ENCODE results near the gene SIRPG. TPM values are rescaled to one million over a fixed set of nuclear protein-coding genes. Genes with fewer than 3 reads are reported as not detected.

Gene SIRPG
- total and polyA plus RNA-seq, 2 of the 8 experiments (the other 6 are each of a cell fraction or from before 2014, with no cell fraction given), result 0.08 TPM; not detected in 1

- Histone ChIP-seq H3K27ac (ENCODE audit: low read depth, low read length) (no peak overlapping the region), H3K4me2 (ENCODE audit: insufficient read depth in 1 of 2, low read depth in 2 of 2, low read length in 2 of 2) (no peak overlapping the region), H2BK120ac (replicated peaks; ENCODE audit: low read depth, low read length) (no peak overlapping the region), H2AK5ac (ENCODE audit: low read depth, low read length) (no peak overlapping the region), H3K79me2 (ENCODE audit: control insufficient read depth in 1 of 2, insufficient read depth in 2 of 2, low read length in 2 of 2) (no peaks in the 10 kb centered on the region), H4K91ac (replicated peaks; ENCODE audit: insufficient read length, low read length) (no peak overlapping the region), H3K79me1 (ENCODE audit: low read depth, low read length) (no peaks in the 10 kb centered on the region), H3K4me1 (replicated peaks in 1 of 4; ENCODE audit: control insufficient read depth in 3 of 4, insufficient read depth in 4 of 4, low read length in 3 of 4) (peaks cover 0 to 9% (median 2%) of the 10 kb centered on the region in 4 experiments; a peak in 3 of 7 replicates), H4K20me1 (replicated peaks in 1 of 2; ENCODE audit: control insufficient read depth in 1 of 2, insufficient read depth in 2 of 2, low read length in 2 of 2) (no peaks in the 10 kb centered on the region), H4K5ac (ENCODE audit: insufficient read length, low read depth, low read length) (no peak overlapping the region), H3K4me3 (ENCODE audit: extremely low read depth in 1 of 4, insufficient read depth in 2 of 4, low read depth in 3 of 4, low read length in 4 of 4) (no peak overlapping the region), H2AFZ (ENCODE audit: low read length) (no peak overlapping the region), H3K18ac (ENCODE audit: extremely low read depth, low read length) (no peak overlapping the region), H3K23ac (ENCODE audit: insufficient read length) (no peak overlapping the region), H3K23me2 (ENCODE audit: low read depth, low read length) (no peaks in the 10 kb centered on the region), H2BK5ac (ENCODE audit: low read depth, low read length) (no peak overlapping the region), H3K14ac (ENCODE audit: insufficient read length) (no peak overlapping the region), H3K27me3 (replicated peaks in 1 of 4; ENCODE audit: control insufficient read depth in 3 of 4, extremely low read depth in 1 of 4, insufficient read depth in 3 of 4, low read length in 3 of 4) (no peaks in the 10 kb centered on the region), H4K8ac (ENCODE audit: extremely low read depth, insufficient read depth, low read length) (peak overlapping the region; percentile 7; the same call in 1 of the 2 replicates), H2BK12ac (ENCODE audit: low read depth, low read length) (0 out of 2 replicates have a peak overlapping the region, but pooled peaks have one; percentile 27), H3K9me3 (ENCODE audit: insufficient read depth in 2 of 2, low read depth in 1 of 2, low read length in 1 of 2) (no peaks in the 10 kb centered on the region), H3K4ac (replicated peaks; ENCODE audit: insufficient read length, low read depth, low read length) (no peak overlapping the region), H3K56ac (replicated peaks; ENCODE audit: insufficient read length, low read depth, low read length) (no peak overlapping the region), H2BK15ac (ENCODE audit: low read length) (no peak overlapping the region; the same call in 1 of the 2 replicates), H3K9ac (replicated peaks in 1 of 4; ENCODE audit: extremely low read depth in 1 of 4, low read depth in 3 of 4, low read length in 3 of 4) (no peak overlapping the region), H3K36me3 (ENCODE audit: control insufficient read depth in 2 of 4, insufficient read depth in 4 of 4, low read length in 3 of 4) (no peaks in the 10 kb centered on the region), H2BK20ac (ENCODE audit: low read length) (no peak overlapping the region)
- ChIA-PET CTCF (ENCODE audit: partially characterized antibody) (interaction anchor here (0.9 kb wide), 1 partner anchor 61 kb away, joined by 4 read pairs; no protein-coding TSS in a partner anchor), POLR2A (ENCODE audit: partially characterized antibody) (no interaction called here)
- WGBS, 2 experiments (ENCODE audit: extremely low coverage in 1 of 2, insufficient coverage in 1 of 2, insufficient read length in 1 of 2, insufficient replicate concordance in 2 of 2, low coverage in 1 of 2, low lambda C conversion rate in 2 of 2, missing lambda C conversion rate in 1 of 2), result 87% methylated on average over 4 of the region's 5 CpGs; no CpG with 5 or more reads in 1 of the 2 experiments
- no peak for DNase-seq (ENCODE audit: low read depth in 1 of 2, low spot score in 2 of 2)
- no peak for FAIRE-seq
- TF ChIP-seq SRF (IDR thresholded peaks at IDR 0.05; ENCODE audit: low read depth, low read length), result no peak
- no peak for TF ChIP-seq TCF12 (IDR thresholded peaks at IDR 0.05; ENCODE audit: low read depth, low read length)
- no peak for TF ChIP-seq PHF8 (conservative IDR thresholded peaks at IDR 0.05; ENCODE audit: low read depth, low read length)
- no peak for TF ChIP-seq SP1 (IDR thresholded peaks at IDR 0.05; ENCODE audit: low read depth, low read length)
- no peak for TF ChIP-seq RBBP5 (IDR thresholded peaks at IDR 0.05; ENCODE audit: borderline replicate concordance, low read depth, low read length)
- TF ChIP-seq CHD1 (IDR thresholded peaks at IDR 0.05; ENCODE audit: low read depth, low read length), result no peak
- TF ChIP-seq SIN3A (conservative IDR thresholded peaks at IDR 0.05 in 1 of 2, IDR thresholded peaks at IDR 0.05 in 1 of 2; ENCODE audit: low read depth in 1 of 2, low read length in 2 of 2), result no peak
- no peak for TF ChIP-seq BRCA1 (IDR thresholded peaks at IDR 0.05; ENCODE audit: low read depth, low read length)
- TF ChIP-seq CBX8 (IDR thresholded peaks at IDR 0.05; ENCODE audit: borderline replicate concordance, low read depth, low read length), result no peak
- TF ChIP-seq CREB1 (IDR thresholded peaks at IDR 0.05), result no peak
- no peak for TF ChIP-seq BACH1 (IDR thresholded peaks at IDR 0.05; ENCODE audit: low read length)
Observed at GRCh38 chr20:1629321-1629720, 28.3 kb downstream of the SIRPG start.
